AG04449 (cell line): ENCODE data around the gene VEGFA.

Source experiments
- CTCF ChIA-PET: fragments of 350-600 bp; formaldehyde crosslinking; extraction: SDS; loops from one replicate; lab custom pipeline; 2021; ENCODE audit warnings: antibody characterized with exemption; lab: Yijun Ruan, JAX
- POLR2A ChIA-PET: fragments of 400-600, 350-600 bp; formaldehyde crosslinking; extraction: SDS; loops from one replicate; lab custom pipeline; 2020; ENCODE audit warnings: antibody characterized with exemption, inconsistent platforms; lab: Yijun Ruan, JAX
- DNase-seq: peaks from one replicate; pipeline ENCODE4 v3.0.0-alpha.2; 2010; ENCODE audit warnings: low read depth, low spot score
- H3K4me3 ChIP-seq: 2 replicates; pipeline ENCODE4 v1.5.1; 2011; ENCODE audit warnings: low read depth, mild to moderate bottlenecking, control low read depth, low read length
- TF ChIP-seq, protein P1 (sequence below): IDR thresholded peaks from one replicate; pipeline ENCODE4 v1.5.1; 2011; ENCODE audit warnings: mild to moderate bottlenecking, moderate library complexity, low read length, control low read depth, inconsistent platforms; ENCODE audit not compliant: insufficient read depth; ENCODE audit errors: missing control alignments

VEGFA gene

DNA sequence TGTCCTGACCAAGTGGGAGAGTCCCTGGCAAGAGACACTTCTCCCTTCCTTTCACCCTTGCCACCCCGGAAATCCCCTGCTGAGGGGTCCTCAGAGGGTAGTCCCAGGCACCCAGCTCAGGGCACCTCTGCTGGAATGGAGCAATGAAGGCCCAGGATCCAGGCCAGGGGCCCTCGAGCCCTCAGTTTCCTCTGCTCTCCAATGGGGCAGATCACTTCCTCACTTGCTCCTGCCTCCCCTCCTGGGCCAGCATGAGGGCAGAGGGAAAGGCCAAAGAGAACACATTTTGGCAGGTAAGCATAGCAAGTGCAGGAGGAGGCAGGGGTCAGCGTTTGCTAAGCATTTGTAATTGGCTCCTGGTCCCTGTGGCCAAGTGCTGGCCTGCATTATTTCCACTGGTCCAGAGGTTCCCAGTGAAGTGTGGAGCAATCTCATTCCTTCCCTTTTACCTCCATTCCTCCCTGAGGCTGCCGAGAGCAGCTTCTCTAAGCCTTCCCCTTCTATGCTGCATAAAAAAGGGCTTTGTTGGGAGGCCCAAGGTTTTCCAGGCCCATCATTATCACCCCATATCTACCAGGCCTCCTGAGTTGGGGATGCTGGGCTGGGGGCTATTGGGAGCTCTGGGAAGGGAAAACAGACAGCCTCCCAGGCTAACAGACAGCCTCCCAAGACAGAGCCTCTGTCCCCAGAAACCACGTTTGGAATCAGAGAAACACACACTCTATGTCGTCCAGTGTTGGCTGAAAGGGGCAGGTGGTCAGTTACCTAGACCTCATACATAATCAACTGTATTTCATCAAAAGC is 28.8 kb upstream of the VEGFA start:
- no peak overlapping the region for H3K4me3 ChIP-seq
- POLR2A ChIA-PET, result no interaction called here
- no peak for DNase-seq
- CTCF ChIA-PET, result interaction anchor here (1.2 to 11.5 kb wide), 5 partner anchors 8 to 333 kb away, joined by 3 to 68 read pairs (median 5); partner anchors contain the start of gene VEGFA
- TF ChIP-seq, protein P1, sequence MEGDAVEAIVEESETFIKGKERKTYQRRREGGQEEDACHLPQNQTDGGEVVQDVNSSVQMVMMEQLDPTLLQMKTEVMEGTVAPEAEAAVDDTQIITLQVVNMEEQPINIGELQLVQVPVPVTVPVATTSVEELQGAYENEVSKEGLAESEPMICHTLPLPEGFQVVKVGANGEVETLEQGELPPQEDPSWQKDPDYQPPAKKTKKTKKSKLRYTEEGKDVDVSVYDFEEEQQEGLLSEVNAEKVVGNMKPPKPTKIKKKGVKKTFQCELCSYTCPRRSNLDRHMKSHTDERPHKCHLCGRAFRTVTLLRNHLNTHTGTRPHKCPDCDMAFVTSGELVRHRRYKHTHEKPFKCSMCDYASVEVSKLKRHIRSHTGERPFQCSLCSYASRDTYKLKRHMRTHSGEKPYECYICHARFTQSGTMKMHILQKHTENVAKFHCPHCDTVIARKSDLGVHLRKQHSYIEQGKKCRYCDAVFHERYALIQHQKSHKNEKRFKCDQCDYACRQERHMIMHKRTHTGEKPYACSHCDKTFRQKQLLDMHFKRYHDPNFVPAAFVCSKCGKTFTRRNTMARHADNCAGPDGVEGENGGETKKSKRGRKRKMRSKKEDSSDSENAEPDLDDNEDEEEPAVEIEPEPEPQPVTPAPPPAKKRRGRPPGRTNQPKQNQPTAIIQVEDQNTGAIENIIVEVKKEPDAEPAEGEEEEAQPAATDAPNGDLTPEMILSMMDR, result no peak

DNA sequence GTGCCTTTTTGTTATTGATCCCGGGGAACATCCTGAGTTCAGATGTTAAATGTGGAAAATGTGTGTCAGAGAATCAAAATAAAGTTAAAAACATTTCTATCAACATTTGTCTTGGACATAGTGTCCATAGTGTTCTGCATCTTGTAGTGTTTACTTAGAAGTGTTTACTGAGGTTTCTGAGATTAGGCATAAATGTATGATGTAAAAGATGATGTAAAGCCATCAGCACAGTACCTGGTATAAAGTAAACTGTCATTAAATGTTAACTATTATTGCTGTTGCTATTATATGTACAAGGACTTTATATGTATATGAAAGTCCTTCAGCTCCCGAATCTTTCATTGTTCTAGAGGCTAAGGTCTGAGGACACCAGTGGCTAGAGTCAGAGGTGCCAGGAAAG is 28.2 kb upstream of the VEGFA start:
- ChIA-PET CTCF (interaction anchor here (1.2 to 11.5 kb wide), 5 partner anchors 18 to 333 kb away, joined by 3 to 68 read pairs (median 5); partner anchors contain the start of gene VEGFA), POLR2A (no interaction called here)
- DNase-seq, result no peak
- TF ChIP-seq, protein P1, result no peak
- H3K4me3 ChIP-seq, result no peak overlapping the region

DNA sequence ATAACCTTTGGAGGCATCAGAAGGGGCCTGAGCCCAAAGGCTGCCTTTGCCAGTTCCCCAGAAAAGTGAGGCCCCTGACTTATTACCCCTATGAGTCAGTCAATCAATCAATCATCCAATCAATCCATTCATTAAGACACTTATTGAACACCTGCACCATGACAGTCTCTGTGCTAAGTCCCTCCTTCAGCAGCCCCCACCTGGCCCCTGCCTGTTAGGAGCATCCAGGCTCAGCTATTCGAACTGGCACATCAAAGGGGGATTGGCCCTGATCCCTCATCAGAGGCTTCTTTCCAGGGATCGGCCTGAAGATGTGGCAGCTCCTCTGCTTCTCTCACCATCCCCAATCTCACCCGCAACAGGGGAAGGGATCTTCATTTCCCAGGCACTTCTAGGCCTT is 27.7 kb upstream of the VEGFA start:
- H3K4me3 ChIP-seq, result no peak overlapping the region
- CTCF ChIA-PET, result interaction anchor here (1.5 to 11.5 kb wide), 3 partner anchors 19 to 31 kb away, joined by 3 to 68 read pairs (median 18); partner anchors contain the start of gene VEGFA
- DNase-seq, result no peak
- POLR2A ChIA-PET, result no interaction called here
- TF ChIP-seq, protein P1, result no peak

DNA sequence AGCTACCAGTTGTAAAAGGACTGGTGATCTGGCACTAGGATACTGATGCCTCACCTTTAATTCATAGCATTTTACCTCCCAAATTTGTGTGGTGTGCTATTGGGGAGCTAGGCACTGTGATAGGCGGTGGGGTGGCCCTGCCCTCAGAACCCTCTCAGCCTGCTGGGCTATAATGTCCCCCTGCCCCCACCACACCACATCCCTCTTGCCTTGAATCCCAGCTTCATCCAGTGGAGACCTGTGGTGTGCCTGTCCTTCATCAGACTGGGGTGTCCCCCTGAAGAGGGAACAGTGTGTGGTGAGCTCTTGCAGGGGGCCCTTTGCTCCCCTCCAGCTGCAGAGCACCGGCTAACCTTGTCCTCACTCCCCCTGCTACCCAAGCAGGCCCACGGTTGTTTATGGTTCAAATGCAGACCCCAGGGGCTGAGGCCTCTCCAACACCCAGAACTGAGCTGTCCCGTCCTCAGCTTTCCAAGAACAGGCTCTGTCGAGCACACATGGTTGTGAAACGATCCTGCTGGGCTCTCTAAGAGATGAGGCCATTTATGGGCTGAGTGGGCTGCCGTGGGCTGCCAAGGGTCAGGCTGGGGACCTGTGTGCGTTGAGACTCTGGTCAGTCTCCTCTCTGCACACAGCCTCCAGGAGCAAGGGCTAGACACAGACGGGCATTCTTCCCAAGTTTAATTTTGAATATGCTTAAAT is 26.9 kb upstream of the VEGFA start:
- no peak overlapping the region for H3K4me3 ChIP-seq
- POLR2A ChIA-PET, result no interaction called here
- CTCF ChIA-PET, result interaction anchor here (1.7 to 11.5 kb wide), 3 partner anchors 19 to 40 kb away, joined by 4 to 68 read pairs (median 18); partner anchors contain the start of gene VEGFA
- TF ChIP-seq, protein P1, result no peak
- DNase-seq, result no peak

DNA sequence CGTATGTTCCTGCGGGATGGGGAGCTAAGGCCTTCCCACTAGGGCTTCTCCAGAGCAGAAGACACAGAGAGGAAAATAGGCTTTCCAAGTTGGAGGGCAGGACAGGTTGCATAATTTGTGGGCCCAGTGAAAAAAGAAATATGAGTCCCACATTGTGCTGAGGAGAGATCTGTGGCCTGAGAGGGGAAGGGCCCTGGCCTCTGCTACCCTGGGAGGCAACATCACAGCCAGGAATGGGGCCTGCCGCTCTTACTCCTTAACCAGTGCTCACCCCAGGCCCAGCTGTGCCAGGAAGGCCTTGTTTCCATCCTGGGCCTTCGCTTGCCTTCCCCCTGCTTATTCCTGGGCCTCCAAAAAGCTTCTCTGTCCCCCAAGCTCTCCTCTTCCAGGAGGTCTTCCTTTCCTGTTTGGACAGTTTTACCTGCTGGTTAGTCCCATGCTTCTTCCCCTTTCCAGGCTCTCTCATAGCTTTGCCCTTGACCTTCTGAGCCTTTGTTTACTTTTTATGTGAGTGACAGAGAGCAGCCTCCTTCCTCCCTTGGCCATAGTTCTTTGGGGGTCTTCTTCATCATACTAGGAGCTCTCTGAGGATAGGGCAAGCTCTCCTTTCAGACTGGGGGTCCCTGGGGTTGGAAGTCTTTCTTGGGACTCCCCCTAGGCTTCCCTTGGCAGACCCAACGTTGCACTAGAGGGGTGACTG is 26.2 kb upstream of the VEGFA start:
- H3K4me3 ChIP-seq, result no peak overlapping the region
- no peak for DNase-seq
- ChIA-PET CTCF (interaction anchor here (0.7 to 11.5 kb wide), 6 partner anchors 16 to 136 kb away, joined by 3 to 68 read pairs (median 6); partner anchors contain the start of gene VEGFA), POLR2A (interaction anchor here (2.1 kb wide), 1 partner anchor 26 kb away, joined by 6 read pairs; the partner anchor contains the start of gene VEGFA)
- TF ChIP-seq, protein P1, result no peak
